Ovary (tissue), 3 donors: Measurements from ENCODE around the gene CHD6.

Experiments
- CTCF ChIP-seq, 3 donors: fragments of 450-650 bp in 2 of 3; fragments of 200-600 bp in 1 of 3; IDR thresholded peaks; one replicate each; pipeline versions ENCODE4 v1.5.1 to v1.8.0; 2016 to 2022; ENCODE audit warnings: antibody characterized with exemption in 3 of 3, mild to moderate bottlenecking in 1 of 3
- EP300 ChIP-seq: sonication (generic); formaldehyde crosslinking; IDR thresholded peaks from one replicate; pipeline ENCODE4 v1.6.1; 2017; ENCODE audit warnings: antibody characterized with exemption
- donor health status: DM: no; HTN: no; CAD: no.

DNA sequence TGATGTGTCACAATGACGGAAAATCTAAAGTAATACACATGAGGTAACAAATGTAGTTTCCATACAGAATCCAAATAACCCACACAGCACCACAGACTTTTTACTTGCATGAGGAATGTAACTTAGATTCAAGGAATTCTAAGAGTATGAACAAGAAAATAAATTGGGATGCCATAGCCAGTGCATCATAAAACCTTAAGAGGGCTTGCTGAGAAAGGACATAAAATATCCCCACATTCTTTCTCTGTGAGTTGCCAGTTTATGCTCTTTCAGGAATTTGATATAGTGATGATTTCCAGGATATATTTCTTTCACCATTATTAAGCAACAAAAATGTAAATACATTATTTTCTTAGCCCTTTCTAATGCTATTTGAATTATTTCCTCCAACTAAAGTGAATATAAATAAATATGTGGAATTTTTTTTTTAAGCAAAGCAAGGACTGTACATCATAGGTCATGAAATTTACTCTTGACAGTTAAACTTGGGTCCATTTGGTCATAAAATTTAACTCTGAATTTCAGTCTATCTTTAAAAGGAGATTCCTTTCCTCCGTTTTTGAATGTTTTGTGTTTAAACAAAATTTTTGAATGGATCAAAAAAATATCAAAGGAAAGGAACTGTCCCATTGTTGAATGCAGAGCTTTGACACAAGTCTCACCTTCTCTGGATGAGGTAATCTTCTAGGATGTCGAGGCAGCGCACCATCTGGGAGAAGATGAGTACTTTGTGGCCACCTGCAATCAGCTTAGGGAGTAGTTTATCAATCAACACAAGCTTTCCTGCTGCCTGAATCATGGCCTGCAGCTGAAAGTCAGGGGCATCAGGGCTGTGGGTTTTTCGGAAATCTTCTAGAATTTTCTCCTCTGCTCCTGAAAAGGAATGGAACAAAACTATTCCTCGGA lies 135.3 kb downstream of the CHD6 start:
- TF ChIP-seq CTCF (IDR thresholded peaks at IDR 0.05): no peak
- TF ChIP-seq EP300: no peak
